IPS-18a (cell line): Measurements from ENCODE around the gene ZFAND5.

Experiments used
- H3K27ac ChIP-seq: one replicate; pipeline ENCODE4 v1.5.1; 2013; ENCODE audit warnings: low read length
- H3K27me3 ChIP-seq: one replicate; pipeline ENCODE4 v1.6.1; 2013; ENCODE audit warnings: mild to moderate bottlenecking, low read length; ENCODE audit not compliant: control insufficient read depth, insufficient read depth
- H3K36me3 ChIP-seq: one replicate; pipeline ENCODE4 v1.6.1; 2013; ENCODE audit warnings: low read depth, low read length; ENCODE audit not compliant: control insufficient read depth
- H3K4me1 ChIP-seq: one replicate; pipeline ENCODE4 v1.6.1; 2013; ENCODE audit warnings: low read depth, low read length; ENCODE audit not compliant: control insufficient read depth
- H3K4me3 ChIP-seq: one replicate; pipeline ENCODE4 v1.5.1; 2013; ENCODE audit warnings: low read length
- H3K9ac ChIP-seq: one replicate; pipeline ENCODE4 v1.6.1; 2013; ENCODE audit warnings: mild to moderate bottlenecking, low read length, moderate library complexity
- H3K9me3 ChIP-seq: one replicate; pipeline ENCODE4 v1.6.1; 2013; ENCODE audit warnings: low read depth, low read length; ENCODE audit not compliant: control insufficient read depth

The ZFAND5 gene

GRCh38 chr9:72315089-72315509 is 49.9 kb downstream of the ZFAND5 start:
- no peak overlapping the region for H3K4me3 ChIP-seq
- H3K27ac ChIP-seq: no peak overlapping the region
- no peaks in the 10 kb centered on the region for H3K36me3 ChIP-seq
- no peaks in the 10 kb centered on the region for H3K27me3 ChIP-seq
- no peak overlapping the region for H3K9ac ChIP-seq
- no peaks in the 10 kb centered on the region for H3K9me3 ChIP-seq
- H3K4me1 ChIP-seq: peaks cover 24% of the 10 kb centered on the region

GRCh38 chr9:72313507-72313906 is 51.5 kb downstream of the ZFAND5 start:
- H3K4me1 ChIP-seq: peaks cover 24% of the 10 kb centered on the region
- H3K27me3 ChIP-seq: no peaks in the 10 kb centered on the region
- no peaks in the 10 kb centered on the region for H3K9me3 ChIP-seq
- no peak overlapping the region for H3K27ac ChIP-seq
- no peak overlapping the region for H3K4me3 ChIP-seq
- H3K9ac ChIP-seq: no peak overlapping the region
- no peaks in the 10 kb centered on the region for H3K36me3 ChIP-seq

GRCh38 chr9:72312386-72312987 is 52.5 kb downstream of the ZFAND5 start:
- Histone ChIP-seq H3K4me3 (no peak overlapping the region), H3K27me3 (no peaks in the 10 kb centered on the region), H3K9me3 (no peaks in the 10 kb centered on the region), H3K4me1 (peaks cover 24% of the 10 kb centered on the region), H3K9ac (no peak overlapping the region), H3K36me3 (no peaks in the 10 kb centered on the region), H3K27ac (no peak overlapping the region)

GRCh38 chr9:72309364-72310133 is 55.5 kb downstream of the ZFAND5 start:
- Histone ChIP-seq H3K4me3 (no peak overlapping the region), H3K36me3 (no peaks in the 10 kb centered on the region), H3K9me3 (no peaks in the 10 kb centered on the region), H3K27me3 (no peaks in the 10 kb centered on the region), H3K4me1 (peaks cover 1% of the 10 kb centered on the region), H3K9ac (no peak overlapping the region), H3K27ac (no peak overlapping the region)

GRCh38 chr9:72306761-72307160 is 58.2 kb downstream of the ZFAND5 start:
- Histone ChIP-seq H3K9me3 (no peaks in the 10 kb centered on the region), H3K9ac (no peak overlapping the region), H3K27me3 (no peaks in the 10 kb centered on the region)

GRCh38 chr9:72305707-72306106 is 59.3 kb downstream of the ZFAND5 start:
- Histone ChIP-seq H3K9me3 (no peaks in the 10 kb centered on the region), H3K27me3 (no peaks in the 10 kb centered on the region), H3K4me1 (no peaks in the 10 kb centered on the region), H3K36me3 (no peaks in the 10 kb centered on the region), H3K9ac (no peak overlapping the region), H3K4me3 (no peak overlapping the region), H3K27ac (no peak overlapping the region)

More at GRCh38 chr9:72306761-72307160, 58.2 kb downstream of the ZFAND5 start:
- H3K4me3 ChIP-seq: no peak overlapping the region
- no peak overlapping the region for H3K27ac ChIP-seq
- H3K4me1 ChIP-seq: no peaks in the 10 kb centered on the region
- no peaks in the 10 kb centered on the region for H3K36me3 ChIP-seq

- no peaks in the 10 kb centered on the region for H3K9me3 ChIP-seq
- H3K36me3 ChIP-seq: no peaks in the 10 kb centered on the region
- H3K4me1 ChIP-seq: no peaks in the 10 kb centered on the region
- H3K27me3 ChIP-seq: no peaks in the 10 kb centered on the region
- H3K4me3 ChIP-seq: no peak overlapping the region
- H3K27ac ChIP-seq: no peak overlapping the region
- H3K9ac ChIP-seq: no peak overlapping the region
These were observed 59.9 kb downstream of the ZFAND5 start for GRCh38 chr9:72305102-72305546.

- Histone ChIP-seq H3K4me3 (no peak overlapping the region), H3K9ac (no peak overlapping the region), H3K36me3 (no peaks in the 10 kb centered on the region), H3K9me3 (no peaks in the 10 kb centered on the region), H3K27me3 (no peaks in the 10 kb centered on the region), H3K4me1 (no peaks in the 10 kb centered on the region), H3K27ac (no peak overlapping the region)
These were observed 60.5 kb downstream of the ZFAND5 start for GRCh38 chr9:72304538-72304937.
